ENCODE results near the gene EDAR. TPM values are rescaled to one million over a fixed set of nuclear protein-coding genes. Genes with fewer than 3 reads are reported as not detected.

EDAR gene
- total RNA-seq, 2 donors from 2014 or later: not detected

GRCh38 chr2:108975613-108976435 lies 13.2 kb downstream of the EDAR start:
- TF ChIP-seq CTCF (IDR thresholded peaks at IDR 0.05): no peak

GRCh38 chr2:108974674-108975073 lies 14.3 kb downstream of the EDAR start:
- no peak overlapping the region for H3K27ac ChIP-seq
- no peak for ATAC-seq (ENCODE audit: insufficient number of reproducible peaks, low FRiP score, low read depth)
- no peak overlapping the region for H3K4me3 ChIP-seq
- TF ChIP-seq CTCF (IDR thresholded peaks at IDR 0.05): no peak
- no peaks in the 10 kb centered on the region for H3K4me1 ChIP-seq (ENCODE audit: control insufficient read depth in 1 of 2, low read depth in 2 of 2)
- no peaks in the 10 kb centered on the region for H3K9me3 ChIP-seq
- no peak for DNase-seq (ENCODE audit: low spot score)
- H3K27me3 ChIP-seq (replicated peaks; ENCODE audit: insufficient read depth): no peaks in the 10 kb centered on the region
- no peaks in the 10 kb centered on the region for H3K36me3 ChIP-seq

More at GRCh38 chr2:108975613-108976435, 13.2 kb downstream of the EDAR start:
- Histone ChIP-seq H3K9me3 (no peaks in the 10 kb centered on the region), H3K4me1 (ENCODE audit: control insufficient read depth in 1 of 2, low read depth in 2 of 2) (no peaks in the 10 kb centered on the region), H3K36me3 (no peaks in the 10 kb centered on the region), H3K27ac (no peak overlapping the region), H3K4me3 (no peak overlapping the region), H3K27me3 (replicated peaks; ENCODE audit: insufficient read depth) (no peaks in the 10 kb centered on the region)
- ATAC-seq (ENCODE audit: insufficient number of reproducible peaks, low FRiP score, low read depth) (no peak), DNase-seq (ENCODE audit: low spot score) (no peak)

- Histone ChIP-seq H3K27me3 (replicated peaks; ENCODE audit: insufficient read depth) (no peaks in the 10 kb centered on the region), H3K27ac (no peak overlapping the region), H3K4me3 (no peak overlapping the region), H3K36me3 (no peaks in the 10 kb centered on the region), H3K9me3 (no peaks in the 10 kb centered on the region), H3K4me1 (ENCODE audit: control insufficient read depth in 1 of 2, low read depth in 2 of 2) (no peaks in the 10 kb centered on the region)
- TF ChIP-seq CTCF (IDR thresholded peaks at IDR 0.05): no peak
- no peak for DNase-seq (ENCODE audit: low spot score)
- no peak for ATAC-seq (ENCODE audit: insufficient number of reproducible peaks, low FRiP score, low read depth)
These were observed 16.4 kb downstream of the EDAR start for GRCh38 chr2:108972663-108973062.

- H3K36me3 ChIP-seq: no peaks in the 10 kb centered on the region
- no peaks in the 10 kb centered on the region for H3K27me3 ChIP-seq (replicated peaks; ENCODE audit: insufficient read depth)
- no peak for TF ChIP-seq CTCF (IDR thresholded peaks at IDR 0.05)
- H3K9me3 ChIP-seq: no peaks in the 10 kb centered on the region
- DNase-seq (ENCODE audit: low spot score): no peak
- no peak overlapping the region for H3K4me3 ChIP-seq
- no peaks in the 10 kb centered on the region for H3K4me1 ChIP-seq (ENCODE audit: control insufficient read depth in 1 of 2, low read depth in 2 of 2)
- no peak overlapping the region for H3K27ac ChIP-seq
- no peak for ATAC-seq (ENCODE audit: insufficient number of reproducible peaks, low FRiP score, low read depth)
These were observed 17.1 kb downstream of the EDAR start for GRCh38 chr2:108971661-108972566.

GRCh38 chr2:108970369-108970768 lies 18.7 kb downstream of the EDAR start:
- Histone ChIP-seq H3K9me3 (no peaks in the 10 kb centered on the region), H3K27ac (no peak overlapping the region), H3K36me3 (no peaks in the 10 kb centered on the region), H3K4me3 (no peak overlapping the region), H3K27me3 (replicated peaks; ENCODE audit: insufficient read depth) (no peaks in the 10 kb centered on the region), H3K4me1 (ENCODE audit: control insufficient read depth in 1 of 2, low read depth in 2 of 2) (no peaks in the 10 kb centered on the region)
- DNase-seq (ENCODE audit: low spot score) (no peak), ATAC-seq (ENCODE audit: insufficient number of reproducible peaks, low FRiP score, low read depth) (no peak)
- no peak for TF ChIP-seq CTCF (IDR thresholded peaks at IDR 0.05)

All from thoracic aorta (tissue), 2 donors.